A549 (cell line): ENCODE measurements around the gene ERRFI1.

Experiments
- CEBPB ChIP-seq, 2 experiments: fragments of >200 bp in 1 of 2; sonication (Bioruptor Twin) in 1 of 2; formaldehyde crosslinking in 1 of 2; IDR thresholded peaks; 2 replicates each; pipeline ENCODE4 v1.6.1; 2012 to 2016
- EHMT2 ChIP-seq: fragments of 200-600 bp; sonication (generic); IDR thresholded peaks from 2 replicates; pipeline ENCODE4 v1.6.1; 2016; ENCODE audit warnings: antibody characterized with exemption, low read depth, mild to moderate bottlenecking, moderate library complexity
- EP300 ChIP-seq, 2 experiments: fragments of >200 bp; sonication (Bioruptor Twin); formaldehyde crosslinking; IDR thresholded peaks; 2 replicates in 1 of 2; 3 replicates in 1 of 2; pipeline ENCODE4 v1.6.1; 2016 to 2017
- HDAC2 ChIP-seq: fragments of 200-600 bp; sonication (generic); IDR thresholded peaks from 2 replicates; pipeline ENCODE4 v1.6.1; 2016
- MAFK ChIP-seq: fragments of 450-650 bp; IDR thresholded peaks from 2 replicates; pipeline ENCODE4 v1.6.1; 2014; ENCODE audit not compliant: partially characterized antibody
- POLR2A ChIP-seq: IDR thresholded peaks from 2 replicates; pipeline ENCODE4 v1.6.1; 2012; ENCODE audit warnings: mild to moderate bottlenecking, low read length
- RAD21 ChIP-seq, 2 experiments: fragments of >200 bp in 1 of 2; sonication (Bioruptor Twin) in 1 of 2; formaldehyde crosslinking in 1 of 2; IDR thresholded peaks in 1 of 2; conservative IDR thresholded peaks in 1 of 2; 2 replicates in 1 of 2; 3 replicates in 1 of 2; pipeline ENCODE4 v1.6.1; 2012 to 2018; ENCODE audit warnings: inconsistent platforms in 1 of 2
- ZSCAN20 ChIP-seq: fragments of 250-450 bp; sonication (Bioruptor Pico); IDR thresholded peaks from 2 replicates; pipeline ENCODE4 v1.8.0; 2022; ENCODE audit warnings: mild to moderate bottlenecking, moderate library complexity
- TF ChIP-seq, protein P1 (sequence below): fragments of >200 bp; sonication (Bioruptor Twin); formaldehyde crosslinking; IDR thresholded peaks from 3 replicates; pipeline ENCODE4 v1.5.1; 2016
- TF ChIP-seq, protein P2 (sequence below): IDR thresholded peaks from 2 replicates; pipeline ENCODE4 v1.6.1; 2012
- TF ChIP-seq, protein P3 (sequence below): fragments of 200-600 bp; sonication (generic); IDR thresholded peaks from 2 replicates; pipeline ENCODE4 v1.6.1; 2016; ENCODE audit warnings: antibody characterized with exemption, mild to moderate bottlenecking, moderate library complexity
- TF ChIP-seq, protein P4 (sequence below): IDR thresholded peaks from 2 replicates; pipeline ENCODE4 v1.6.1; 2012

DNA sequence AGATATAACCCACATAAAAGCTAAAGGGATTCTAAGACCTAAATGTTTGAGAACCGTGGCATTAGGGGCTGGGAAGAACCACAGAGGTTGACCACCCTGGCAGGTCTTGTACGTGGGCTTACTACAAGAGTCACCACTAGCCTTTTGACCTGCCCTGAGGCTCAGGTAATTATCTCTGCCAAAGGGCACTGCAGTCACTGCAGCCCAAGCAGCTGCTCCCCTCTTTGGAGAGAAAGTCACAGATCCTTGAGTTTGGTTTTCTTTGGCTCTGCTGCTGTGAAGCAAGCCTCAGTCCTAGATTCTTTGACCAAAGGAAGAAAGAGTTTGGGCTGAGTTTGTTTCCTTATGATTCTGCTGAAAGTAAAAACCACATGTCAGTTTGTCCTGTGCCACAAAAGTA, 53.0 kb downstream of the ERRFI1 start:
- TF ChIP-seq POLR2A (no peak), EP300 (IDR thresholded peaks at IDR 0.05) (no peak), EHMT2 (no peak), RAD21 (conservative IDR thresholded peaks at IDR 0.05 in 1 of 2, IDR thresholded peaks at IDR 0.05 in 1 of 2) (no peak), MAFK (no peak), CEBPB (IDR thresholded peaks at IDR 0.05) (no peak), HDAC2 (no peak), ZSCAN20 (CRISPR knock-in tag) (no peak)
- TF ChIP-seq, protein P1, sequence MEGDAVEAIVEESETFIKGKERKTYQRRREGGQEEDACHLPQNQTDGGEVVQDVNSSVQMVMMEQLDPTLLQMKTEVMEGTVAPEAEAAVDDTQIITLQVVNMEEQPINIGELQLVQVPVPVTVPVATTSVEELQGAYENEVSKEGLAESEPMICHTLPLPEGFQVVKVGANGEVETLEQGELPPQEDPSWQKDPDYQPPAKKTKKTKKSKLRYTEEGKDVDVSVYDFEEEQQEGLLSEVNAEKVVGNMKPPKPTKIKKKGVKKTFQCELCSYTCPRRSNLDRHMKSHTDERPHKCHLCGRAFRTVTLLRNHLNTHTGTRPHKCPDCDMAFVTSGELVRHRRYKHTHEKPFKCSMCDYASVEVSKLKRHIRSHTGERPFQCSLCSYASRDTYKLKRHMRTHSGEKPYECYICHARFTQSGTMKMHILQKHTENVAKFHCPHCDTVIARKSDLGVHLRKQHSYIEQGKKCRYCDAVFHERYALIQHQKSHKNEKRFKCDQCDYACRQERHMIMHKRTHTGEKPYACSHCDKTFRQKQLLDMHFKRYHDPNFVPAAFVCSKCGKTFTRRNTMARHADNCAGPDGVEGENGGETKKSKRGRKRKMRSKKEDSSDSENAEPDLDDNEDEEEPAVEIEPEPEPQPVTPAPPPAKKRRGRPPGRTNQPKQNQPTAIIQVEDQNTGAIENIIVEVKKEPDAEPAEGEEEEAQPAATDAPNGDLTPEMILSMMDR = no peak
- TF ChIP-seq, protein P2, sequence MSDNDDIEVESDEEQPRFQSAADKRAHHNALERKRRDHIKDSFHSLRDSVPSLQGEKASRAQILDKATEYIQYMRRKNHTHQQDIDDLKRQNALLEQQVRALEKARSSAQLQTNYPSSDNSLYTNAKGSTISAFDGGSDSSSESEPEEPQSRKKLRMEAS = no peak
- TF ChIP-seq, protein P3, sequence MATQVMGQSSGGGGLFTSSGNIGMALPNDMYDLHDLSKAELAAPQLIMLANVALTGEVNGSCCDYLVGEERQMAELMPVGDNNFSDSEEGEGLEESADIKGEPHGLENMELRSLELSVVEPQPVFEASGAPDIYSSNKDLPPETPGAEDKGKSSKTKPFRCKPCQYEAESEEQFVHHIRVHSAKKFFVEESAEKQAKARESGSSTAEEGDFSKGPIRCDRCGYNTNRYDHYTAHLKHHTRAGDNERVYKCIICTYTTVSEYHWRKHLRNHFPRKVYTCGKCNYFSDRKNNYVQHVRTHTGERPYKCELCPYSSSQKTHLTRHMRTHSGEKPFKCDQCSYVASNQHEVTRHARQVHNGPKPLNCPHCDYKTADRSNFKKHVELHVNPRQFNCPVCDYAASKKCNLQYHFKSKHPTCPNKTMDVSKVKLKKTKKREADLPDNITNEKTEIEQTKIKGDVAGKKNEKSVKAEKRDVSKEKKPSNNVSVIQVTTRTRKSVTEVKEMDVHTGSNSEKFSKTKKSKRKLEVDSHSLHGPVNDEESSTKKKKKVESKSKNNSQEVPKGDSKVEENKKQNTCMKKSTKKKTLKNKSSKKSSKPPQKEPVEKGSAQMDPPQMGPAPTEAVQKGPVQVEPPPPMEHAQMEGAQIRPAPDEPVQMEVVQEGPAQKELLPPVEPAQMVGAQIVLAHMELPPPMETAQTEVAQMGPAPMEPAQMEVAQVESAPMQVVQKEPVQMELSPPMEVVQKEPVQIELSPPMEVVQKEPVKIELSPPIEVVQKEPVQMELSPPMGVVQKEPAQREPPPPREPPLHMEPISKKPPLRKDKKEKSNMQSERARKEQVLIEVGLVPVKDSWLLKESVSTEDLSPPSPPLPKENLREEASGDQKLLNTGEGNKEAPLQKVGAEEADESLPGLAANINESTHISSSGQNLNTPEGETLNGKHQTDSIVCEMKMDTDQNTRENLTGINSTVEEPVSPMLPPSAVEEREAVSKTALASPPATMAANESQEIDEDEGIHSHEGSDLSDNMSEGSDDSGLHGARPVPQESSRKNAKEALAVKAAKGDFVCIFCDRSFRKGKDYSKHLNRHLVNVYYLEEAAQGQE = no peak
- TF ChIP-seq, protein P4, sequence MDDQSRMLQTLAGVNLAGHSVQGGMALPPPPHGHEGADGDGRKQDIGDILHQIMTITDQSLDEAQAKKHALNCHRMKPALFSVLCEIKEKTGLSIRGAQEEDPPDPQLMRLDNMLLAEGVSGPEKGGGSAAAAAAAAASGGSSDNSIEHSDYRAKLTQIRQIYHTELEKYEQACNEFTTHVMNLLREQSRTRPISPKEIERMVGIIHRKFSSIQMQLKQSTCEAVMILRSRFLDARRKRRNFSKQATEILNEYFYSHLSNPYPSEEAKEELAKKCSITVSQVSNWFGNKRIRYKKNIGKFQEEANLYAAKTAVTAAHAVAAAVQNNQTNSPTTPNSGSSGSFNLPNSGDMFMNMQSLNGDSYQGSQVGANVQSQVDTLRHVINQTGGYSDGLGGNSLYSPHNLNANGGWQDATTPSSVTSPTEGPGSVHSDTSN = no peak
